ENCODE results near the gene YY2. TPM values are rescaled to one million over a fixed set of nuclear protein-coding genes. Genes with fewer than 3 reads are reported as not detected.

Gene YY2
- polyA plus RNA-seq, 1 experiment: 2.0 TPM

DNA sequence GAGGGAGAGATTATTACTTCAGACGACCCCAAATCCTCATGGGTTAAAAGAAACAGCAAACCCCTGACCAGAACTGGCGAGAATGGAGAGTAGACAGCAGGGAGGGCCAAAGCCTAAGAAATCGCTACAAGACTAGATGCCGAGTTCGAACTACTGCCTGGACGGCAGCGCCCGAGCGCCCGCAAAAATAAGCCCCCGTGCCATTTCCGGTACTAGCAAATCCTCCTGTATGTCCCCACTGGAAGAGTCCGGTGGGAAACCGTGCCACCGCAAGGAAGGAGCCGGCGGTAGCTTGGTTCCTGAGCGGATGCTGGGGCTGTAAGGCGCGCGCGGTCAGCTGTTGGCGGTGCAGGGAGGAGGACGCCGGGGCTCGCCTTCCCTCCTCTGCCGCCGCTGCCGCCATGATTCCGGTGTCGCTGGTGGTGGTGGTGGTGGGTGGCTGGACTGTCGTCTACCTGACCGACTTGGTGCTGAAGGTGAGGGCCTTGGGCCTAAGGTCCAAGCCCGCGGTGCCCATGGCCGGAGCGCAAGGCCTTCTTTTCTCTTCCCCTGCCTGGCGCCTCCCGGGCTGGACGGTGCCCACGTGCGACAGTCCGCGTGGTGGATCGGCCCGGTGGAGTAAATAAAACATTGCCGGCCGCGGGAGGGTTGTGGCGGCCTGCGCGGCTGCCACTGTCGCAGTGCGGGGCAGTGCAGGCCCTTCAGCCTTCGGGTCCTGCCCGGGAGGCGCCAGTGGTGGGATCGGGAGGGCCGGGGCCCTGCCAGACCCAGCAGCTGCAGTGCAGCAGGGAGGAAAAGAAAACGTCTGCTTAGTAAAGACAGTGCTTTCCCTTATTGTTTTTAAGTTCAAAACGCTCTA lies 16.2 kb upstream of the YY2 start, which contains the start of gene MBTPS2:
Gene MBTPS2 (plus strand): TSS at position 284 of the 859 bp plus-strand sequence. CDS start 118 bp downstream, at position 402.
- ChIA-PET CTCF (interaction anchor here (0.6 to 2.0 kb wide), 4 partner anchors 54 to 146 kb away, joined by 3 to 11 read pairs (median 4); no protein-coding TSS in a partner anchor), POLR2A (interaction anchor here (0.7 to 2.0 kb wide), 6 partner anchors 21 to 121 kb away, joined by 3 to 5 read pairs (median 4); no protein-coding TSS in a partner anchor)
- no peaks in the 10 kb centered on the region; the same call in 1 of the 2 replicates for H3K9me3 ChIP-seq (ENCODE audit: control insufficient read depth, insufficient read depth, low read length)

GRCh38 chrX:21840193-21840545 lies 15.6 kb upstream of the YY2 start:
- POLR2A ChIA-PET: interaction anchor here (0.7 to 2.0 kb wide), 3 partner anchors 20 to 107 kb away, joined by 3 to 5 read pairs (median 3); no protein-coding TSS in a partner anchor

More for the DNA sequence above, 16.2 kb upstream of the YY2 start, which contains the start of gene MBTPS2:
- DNase-seq (ENCODE audit: low read depth, low spot score): peak; percentile 81
- TF ChIP-seq, protein P1, sequence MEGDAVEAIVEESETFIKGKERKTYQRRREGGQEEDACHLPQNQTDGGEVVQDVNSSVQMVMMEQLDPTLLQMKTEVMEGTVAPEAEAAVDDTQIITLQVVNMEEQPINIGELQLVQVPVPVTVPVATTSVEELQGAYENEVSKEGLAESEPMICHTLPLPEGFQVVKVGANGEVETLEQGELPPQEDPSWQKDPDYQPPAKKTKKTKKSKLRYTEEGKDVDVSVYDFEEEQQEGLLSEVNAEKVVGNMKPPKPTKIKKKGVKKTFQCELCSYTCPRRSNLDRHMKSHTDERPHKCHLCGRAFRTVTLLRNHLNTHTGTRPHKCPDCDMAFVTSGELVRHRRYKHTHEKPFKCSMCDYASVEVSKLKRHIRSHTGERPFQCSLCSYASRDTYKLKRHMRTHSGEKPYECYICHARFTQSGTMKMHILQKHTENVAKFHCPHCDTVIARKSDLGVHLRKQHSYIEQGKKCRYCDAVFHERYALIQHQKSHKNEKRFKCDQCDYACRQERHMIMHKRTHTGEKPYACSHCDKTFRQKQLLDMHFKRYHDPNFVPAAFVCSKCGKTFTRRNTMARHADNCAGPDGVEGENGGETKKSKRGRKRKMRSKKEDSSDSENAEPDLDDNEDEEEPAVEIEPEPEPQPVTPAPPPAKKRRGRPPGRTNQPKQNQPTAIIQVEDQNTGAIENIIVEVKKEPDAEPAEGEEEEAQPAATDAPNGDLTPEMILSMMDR (IDR thresholded peaks at IDR 0.05; ENCODE audit: low read depth, low read length): peak; percentile 15; the same call in 1 of the 2 replicates
- Histone ChIP-seq H3K4me3 (ENCODE audit: low read depth, low read length) (peak within 1 kb of the TSS; percentile 74), H3K27me3 (ENCODE audit: control insufficient read depth, insufficient read depth, low read length) (no peaks in the 10 kb centered on the region), H3K27ac (ENCODE audit: low read depth, low read length) (peak within 1 kb of the TSS; percentile 61)

DNA sequence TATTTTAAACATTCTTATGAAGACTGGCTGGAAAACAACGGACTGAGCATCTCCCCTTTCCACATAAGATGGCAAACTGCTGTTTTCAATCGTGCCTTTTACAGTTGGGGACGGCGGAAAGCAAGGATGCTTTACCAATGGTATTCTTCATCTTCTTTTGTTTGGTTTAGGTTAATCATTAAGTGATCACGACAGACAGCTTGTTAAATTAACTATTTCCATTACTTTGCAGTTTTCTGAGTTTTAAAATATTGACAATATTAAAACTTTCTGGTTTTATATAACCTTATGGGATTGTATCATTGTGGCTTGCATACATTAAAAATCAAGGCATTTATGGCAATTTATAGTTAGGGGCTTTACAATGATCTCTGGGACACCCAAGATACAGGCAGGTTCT lies 12.6 kb upstream of the YY2 start:
- ChIA-PET POLR2A (no interaction called here), CTCF (interaction anchor here (1.1 kb wide), 1 partner anchor 132 kb away, joined by 3 read pairs; no protein-coding TSS in a partner anchor)
- Histone ChIP-seq H3K27ac (ENCODE audit: low read depth, low read length) (no peak overlapping the region), H3K27me3 (ENCODE audit: control insufficient read depth, insufficient read depth, low read length) (no peaks in the 10 kb centered on the region), H3K4me3 (ENCODE audit: low read depth, low read length) (no peak overlapping the region), H3K9me3 (ENCODE audit: control insufficient read depth, insufficient read depth, low read length) (no peaks in the 10 kb centered on the region; the same call in 1 of the 2 replicates)
- TF ChIP-seq, protein P1 (IDR thresholded peaks at IDR 0.05; ENCODE audit: low read depth, low read length): no peak
- no peak for DNase-seq (ENCODE audit: low read depth, low spot score)

More at GRCh38 chrX:21840193-21840545, 15.6 kb upstream of the YY2 start:
- H3K27ac ChIP-seq (ENCODE audit: low read depth, low read length): no peak overlapping the region
- peak overlapping the region; percentile 74 for H3K4me3 ChIP-seq (ENCODE audit: low read depth, low read length)
- H3K9me3 ChIP-seq (ENCODE audit: control insufficient read depth, insufficient read depth, low read length): no peaks in the 10 kb centered on the region; the same call in 1 of the 2 replicates
- no peaks in the 10 kb centered on the region for H3K27me3 ChIP-seq (ENCODE audit: control insufficient read depth, insufficient read depth, low read length)
- TF ChIP-seq, protein P1 (IDR thresholded peaks at IDR 0.05; ENCODE audit: low read depth, low read length): no peak
- CTCF ChIA-PET: interaction anchor here (0.9 kb wide), 1 partner anchor 135 kb away, joined by 3 read pairs; no protein-coding TSS in a partner anchor
- no peak for DNase-seq (ENCODE audit: low read depth, low spot score)

GRCh38 chrX:21845096-21845495 lies 10.7 kb upstream of the YY2 start:
- H3K27ac ChIP-seq (ENCODE audit: low read depth, low read length): no peak overlapping the region
- H3K4me3 ChIP-seq (ENCODE audit: low read depth, low read length): no peak overlapping the region
- ChIA-PET CTCF (no interaction called here), POLR2A (no interaction called here)
- TF ChIP-seq, protein P1 (IDR thresholded peaks at IDR 0.05; ENCODE audit: low read depth, low read length): no peak
- no peaks in the 10 kb centered on the region for H3K9me3 ChIP-seq (ENCODE audit: control insufficient read depth, insufficient read depth, low read length)
- no peaks in the 10 kb centered on the region for H3K27me3 ChIP-seq (ENCODE audit: control insufficient read depth, insufficient read depth, low read length)
- no peak for DNase-seq (ENCODE audit: low read depth, low spot score)

DNA sequence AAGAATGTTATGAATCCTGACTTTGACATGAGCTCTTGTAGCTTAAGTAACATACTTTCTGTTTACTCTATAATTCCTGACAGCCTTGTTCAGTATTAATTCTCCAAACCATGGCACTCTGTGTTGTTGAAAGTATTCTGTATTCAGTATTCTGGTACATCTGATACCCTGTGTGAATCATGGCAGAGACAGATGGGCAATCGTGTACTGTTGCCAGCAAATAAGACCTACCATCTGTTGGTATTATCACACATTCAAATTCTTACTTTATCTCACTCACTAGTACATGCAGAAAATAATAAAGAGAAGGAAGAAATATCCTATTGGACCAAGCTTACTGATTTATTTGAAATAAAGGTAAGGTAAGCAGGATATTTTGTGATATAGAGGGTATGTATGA lies 8.4 kb upstream of the YY2 start:
- no peak for DNase-seq (ENCODE audit: low read depth, low spot score)
- H3K27me3 ChIP-seq (ENCODE audit: control insufficient read depth, insufficient read depth, low read length): no peaks in the 10 kb centered on the region
- ChIA-PET POLR2A (no interaction called here), CTCF (no interaction called here)
- no peak overlapping the region for H3K4me3 ChIP-seq (ENCODE audit: low read depth, low read length)
- H3K9me3 ChIP-seq (ENCODE audit: control insufficient read depth, insufficient read depth, low read length): no peaks in the 10 kb centered on the region
- TF ChIP-seq, protein P1 (IDR thresholded peaks at IDR 0.05; ENCODE audit: low read depth, low read length): no peak
- no peak overlapping the region for H3K27ac ChIP-seq (ENCODE audit: low read depth, low read length)
